HG03460 (cell line): ENCODE results near the gene KRTAP10-9.
"Not testable (repeated sequence)": the region's sequence is repeated elsewhere in the genome, so short reads cannot be mapped to it uniquely, and the experiment has no call there.

Experiments used
- ATAC-seq: cut with Tn5 transposase; IDR thresholded peaks from one replicate; pipeline ENCODE4 v1.9.1; 2021; ENCODE audit not compliant: unreplicated experiment

KRTAP10-9 gene

GRCh38 chr21:44626673-44627143 lies at the start of gene KRTAP10-9:
KRTAP10-9 (plus strand) TSS chr21:44627093; CDS start chr21:44627172, 79 bp downstream.
- ATAC-seq, result no peak

- ATAC-seq, result no peak
Measured at GRCh38 chr21:44578371-44579055, 48.4 kb upstream of the KRTAP10-9 start.

DNA sequence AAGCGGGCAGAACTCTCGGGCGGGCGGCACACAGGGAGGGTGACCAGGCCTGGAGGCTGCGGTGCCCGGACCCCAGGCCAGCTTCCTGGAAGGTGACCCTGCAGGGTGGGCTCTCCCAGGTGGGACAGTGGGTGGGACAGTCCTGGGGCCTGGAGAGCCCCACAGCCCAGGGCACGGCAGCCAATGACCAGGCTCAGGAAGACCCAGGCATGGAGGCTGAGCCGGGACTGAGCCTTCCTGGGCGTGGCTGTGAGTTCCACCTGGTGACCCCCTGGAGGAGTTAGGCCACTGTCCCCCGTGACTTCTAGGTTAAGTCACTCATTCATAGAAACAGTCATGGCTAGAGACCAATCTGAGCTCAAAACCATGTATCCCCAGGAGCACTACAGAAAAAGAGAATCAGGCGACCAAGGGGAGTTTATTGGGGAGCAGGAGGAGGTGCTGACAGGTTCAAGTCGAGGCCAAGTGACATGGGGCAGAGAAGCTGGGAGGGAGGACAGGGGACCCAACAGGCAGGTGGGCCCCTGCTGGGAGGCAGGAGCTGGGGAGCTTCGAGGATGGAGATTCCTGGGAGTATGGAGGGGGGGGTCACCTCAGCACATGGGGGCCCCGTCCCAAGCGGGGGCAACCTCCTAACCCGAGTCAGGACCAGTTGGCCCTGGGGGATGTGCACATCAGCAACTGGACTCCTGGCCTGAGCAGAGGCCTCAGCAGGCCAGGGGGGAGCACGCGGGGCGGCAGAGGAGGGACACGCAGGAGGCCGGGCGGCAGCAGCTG lies 47.6 kb upstream of the KRTAP10-9 start:
- ATAC-seq, result no peak

- ATAC-seq, result no peak
Measured at GRCh38 chr21:44579833-44580144, 47.1 kb upstream of the KRTAP10-9 start.

DNA sequence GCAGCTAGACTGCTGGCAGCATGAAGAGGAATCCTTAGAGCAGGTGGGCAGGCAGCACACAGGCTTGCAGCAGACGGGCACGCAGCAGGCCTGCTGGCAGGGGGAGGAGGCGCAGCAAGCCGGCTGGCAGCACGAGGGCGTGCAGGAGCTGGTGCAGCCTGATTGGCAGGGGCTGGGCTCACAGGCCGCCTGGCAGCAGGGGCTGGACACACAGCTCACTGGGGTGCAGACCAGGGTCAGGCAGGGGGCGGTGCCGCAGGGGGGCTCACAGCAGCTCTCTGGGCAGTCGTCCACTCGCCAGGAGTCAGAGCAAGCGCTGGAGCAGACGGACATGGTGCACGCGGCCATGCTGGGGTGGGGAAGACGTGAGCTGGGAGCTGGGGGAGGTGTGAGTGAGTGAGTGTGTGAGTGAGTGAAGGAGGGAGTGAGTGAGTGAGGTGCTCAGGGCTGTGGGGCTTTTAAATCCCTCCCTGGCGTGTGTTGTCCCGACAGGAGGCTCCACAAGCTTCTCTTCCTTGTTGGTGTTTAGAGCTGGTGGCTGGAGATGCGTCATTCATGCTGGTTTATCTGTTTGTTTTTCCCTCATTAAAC lies 46.6 kb upstream of the KRTAP10-9 start, which contains the start of gene KRTAP10-5:
Gene KRTAP10-5 (minus strand): TSS at position 374 of the 591 bp plus-strand sequence. CDS start 26 bp downstream, at position 348.
- ATAC-seq, result not testable (repeated sequence)

DNA sequence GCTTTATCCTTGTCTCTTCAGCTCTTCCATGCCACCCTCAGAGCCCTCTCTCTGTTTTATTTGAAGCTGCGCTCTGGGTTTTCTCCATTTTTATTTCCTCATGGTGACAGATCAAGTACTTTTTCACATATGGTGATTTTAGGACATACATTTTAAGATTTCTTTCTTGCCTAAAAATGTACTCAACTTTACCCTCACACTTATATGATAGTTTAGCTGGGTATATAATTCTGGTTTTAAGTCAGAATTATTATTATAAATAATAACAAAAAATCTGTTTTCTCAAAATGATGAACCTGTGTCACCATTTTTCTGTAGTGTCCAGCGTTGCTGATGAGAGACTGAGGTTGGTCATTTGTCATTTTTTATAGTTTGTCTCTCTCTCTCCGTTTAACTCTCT lies 45.7 kb upstream of the KRTAP10-9 start:
- no peak for ATAC-seq

GRCh38 chr21:44582055-44582454 lies 44.8 kb upstream of the KRTAP10-9 start:
- ATAC-seq, result no peak

DNA sequence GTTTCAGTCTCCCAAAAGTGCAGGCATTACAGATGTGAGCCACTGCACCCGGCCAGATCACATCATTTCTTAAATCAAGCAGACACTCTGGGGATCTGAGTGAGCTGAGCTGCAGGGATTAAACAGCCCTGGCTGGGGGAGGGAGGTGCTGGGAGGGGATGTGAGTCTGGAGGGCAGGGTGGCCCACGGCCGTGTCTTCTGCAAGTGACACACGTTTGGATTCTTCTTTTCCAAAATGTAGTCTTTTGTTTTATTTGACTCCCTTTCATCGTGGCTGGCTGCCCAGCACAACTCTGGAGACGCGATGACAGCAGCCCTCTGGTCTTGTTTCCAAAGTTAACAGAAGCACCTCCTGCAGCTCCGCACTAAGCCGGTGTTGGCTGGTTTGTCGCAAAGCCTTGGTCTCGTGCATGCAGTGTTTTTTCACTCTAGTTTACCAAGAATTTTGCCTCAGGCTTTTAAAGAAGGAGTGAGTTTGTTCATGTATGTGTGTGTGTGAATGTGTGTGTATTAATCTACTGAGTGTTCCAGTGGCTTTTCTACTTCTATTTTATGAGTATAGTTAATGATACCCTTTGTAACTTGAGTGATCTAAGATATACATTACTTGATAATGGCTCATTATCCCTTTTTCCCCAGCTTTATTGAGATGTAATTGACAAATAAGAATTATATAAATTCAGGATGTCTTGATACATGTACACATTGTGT lies 43.6 kb upstream of the KRTAP10-9 start:
- ATAC-seq, result no peak

GRCh38 chr21:44583800-44584147 lies 43.1 kb upstream of the KRTAP10-9 start:
- no peak for ATAC-seq

GRCh38 chr21:44585892-44586291 lies 41.0 kb upstream of the KRTAP10-9 start:
- ATAC-seq, result no peak

DNA sequence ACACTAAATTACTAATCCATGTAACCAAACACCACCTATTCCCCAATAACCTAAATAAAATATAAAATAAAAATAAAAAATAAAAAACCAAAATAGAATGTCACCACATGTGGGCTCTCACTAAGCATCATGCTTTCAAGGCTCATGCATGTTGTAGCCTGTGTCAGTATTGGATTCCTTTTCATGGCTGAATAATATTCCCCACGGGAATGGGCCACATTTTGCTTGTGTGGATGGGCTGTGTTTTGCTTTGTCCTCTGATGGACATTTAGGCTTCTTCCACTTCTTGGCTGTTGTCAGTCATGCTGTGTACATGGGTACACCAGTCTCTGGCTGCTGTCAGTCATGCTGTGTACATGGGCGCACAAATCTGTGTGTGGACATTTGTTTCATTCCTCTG lies 37.8 kb upstream of the KRTAP10-9 start:
- ATAC-seq, result no peak

DNA sequence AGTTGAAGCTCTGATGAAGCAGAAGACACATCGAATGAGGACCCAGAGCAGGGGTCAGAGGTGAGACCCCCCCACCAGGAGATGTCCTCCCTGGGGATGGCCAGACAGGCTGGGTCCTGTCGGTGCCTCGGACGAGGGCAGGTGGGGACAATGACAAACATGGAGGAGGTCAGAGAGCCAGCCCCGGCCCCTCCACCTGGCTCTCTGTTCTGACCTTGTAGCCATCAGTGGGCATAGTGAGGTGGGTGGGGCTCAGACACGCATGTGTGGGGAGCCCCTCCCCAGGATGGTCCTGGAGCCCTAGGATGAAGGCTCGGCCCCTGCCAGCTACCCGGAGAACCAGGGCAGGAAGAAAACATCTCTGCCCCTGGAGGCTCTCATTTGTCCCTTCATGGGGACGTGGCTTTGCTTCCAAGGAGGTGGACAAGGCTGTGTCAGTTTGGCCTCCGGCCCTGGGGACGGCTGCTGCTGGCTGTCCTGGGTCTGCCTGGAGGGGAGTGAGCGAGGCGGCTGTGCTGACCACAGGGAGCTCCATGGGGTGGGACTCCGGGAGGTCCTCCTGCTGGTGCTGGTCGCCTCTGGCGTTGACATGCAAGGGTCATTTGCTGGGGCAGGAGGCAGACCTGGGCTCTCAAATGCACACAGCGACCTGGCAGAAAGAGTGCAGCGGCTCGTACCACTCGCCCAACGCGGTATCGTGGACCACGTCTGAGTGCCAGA lies 37.1 kb upstream of the KRTAP10-9 start:
- ATAC-seq, result no peak

DNA sequence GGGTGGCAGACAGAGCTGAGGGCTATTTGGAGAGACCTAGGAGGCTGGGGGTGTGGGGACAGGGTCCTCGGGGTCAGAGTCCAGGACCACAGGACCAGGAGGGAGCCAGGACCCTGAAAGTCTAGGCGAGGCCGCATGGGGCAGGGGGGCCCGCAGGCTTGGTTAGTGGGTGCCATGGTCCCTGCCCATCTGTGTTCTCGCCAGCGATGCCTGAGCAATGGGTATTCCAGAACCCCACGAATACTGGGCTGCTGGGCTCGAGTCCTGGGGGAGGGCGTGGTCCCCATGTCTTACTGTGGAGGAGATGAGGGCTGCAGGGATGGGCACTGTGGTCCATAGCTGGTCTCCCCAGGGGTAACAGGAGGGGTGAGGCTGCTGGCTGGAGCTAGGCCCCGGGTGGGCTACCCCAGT lies 36.6 kb upstream of the KRTAP10-9 start:
- ATAC-seq, result no peak

GRCh38 chr21:44590897-44591800 lies 35.7 kb upstream of the KRTAP10-9 start:
- ATAC-seq, result not testable (repeated sequence)

DNA sequence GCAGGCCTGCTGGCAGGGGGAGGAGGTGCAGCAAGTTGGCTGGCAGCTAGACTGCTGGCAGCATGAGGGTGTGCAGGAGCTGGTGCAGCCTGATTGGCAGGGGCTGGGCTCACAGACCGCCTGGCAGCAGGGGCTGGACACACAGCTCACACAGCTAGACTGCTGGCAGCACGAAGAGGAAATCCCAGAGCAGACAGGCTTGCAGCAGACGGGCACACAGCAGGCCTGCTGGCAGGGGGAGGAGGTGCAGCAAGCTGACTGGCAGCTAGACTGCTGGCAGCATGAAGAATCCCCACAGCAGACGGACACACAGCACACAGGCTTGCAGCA lies 35.1 kb upstream of the KRTAP10-9 start:
- ATAC-seq, result not testable (repeated sequence)

GRCh38 chr21:44592446-44593311 lies 34.2 kb upstream of the KRTAP10-9 start, which contains the start of gene KRTAP10-6:
KRTAP10-6 (minus strand) TSS chr21:44592505; CDS start chr21:44592484, 21 bp downstream.
- no peak for ATAC-seq

DNA sequence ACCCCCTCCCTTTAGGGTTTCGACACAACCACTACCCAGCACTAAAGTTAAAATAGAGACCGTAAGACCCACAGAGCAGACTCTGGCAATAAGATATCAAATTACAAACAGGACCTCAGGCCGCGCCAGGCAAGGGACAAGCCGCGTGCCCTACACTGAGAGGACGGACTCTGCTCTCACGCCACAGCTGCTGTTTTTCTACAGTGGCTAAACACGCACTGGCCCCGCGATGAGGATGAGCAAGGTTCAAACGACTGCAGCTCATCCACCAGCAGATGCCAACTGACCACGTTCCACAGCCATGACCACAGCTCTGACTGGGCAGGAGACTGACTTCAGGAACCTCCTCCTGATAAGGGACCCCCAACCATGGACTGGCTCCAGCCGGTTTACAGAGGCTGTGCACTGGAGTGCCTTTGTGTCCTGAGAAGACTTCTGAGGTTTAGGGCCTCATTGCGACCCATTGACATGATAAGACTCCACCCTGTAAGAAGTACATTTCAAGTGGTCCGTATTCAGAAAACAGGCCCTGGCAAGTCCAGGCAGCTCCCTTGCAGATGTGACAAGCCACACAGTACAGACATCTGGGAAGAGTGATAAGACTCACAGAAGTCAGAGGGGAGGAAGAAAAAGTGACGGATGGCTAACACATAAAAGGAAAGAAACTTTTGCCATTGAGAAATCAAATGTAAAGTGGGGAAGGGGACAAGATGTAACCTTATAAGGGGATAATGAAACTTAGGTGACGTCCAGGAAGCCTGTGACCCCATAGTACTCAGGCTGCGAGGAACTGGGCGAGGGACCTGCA lies 33.1 kb upstream of the KRTAP10-9 start:
- no peak for ATAC-seq

- no peak for ATAC-seq
Measured at GRCh38 chr21:44594406-44594916, 32.4 kb upstream of the KRTAP10-9 start.
